ENCODE data around the gene AGBL1. TPM values are rescaled to one million over a fixed set of nuclear protein-coding genes. Genes with fewer than 3 reads are reported as not detected.

Gene AGBL1
- polyA plus RNA-seq, 2 of the 4 experiments (the other 2 are of a cell fraction): not detected

GRCh38 chr15:86064326-86064725 is 15.3 kb upstream of the AGBL1 start:
- ChIA-PET POLR2A (no interaction called here), CTCF (interaction anchor here (1.0 kb wide), 1 partner anchor 14 kb away, joined by 3 read pairs; no protein-coding TSS in a partner anchor)
- ATAC-seq (no peak), FAIRE-seq (no peak), DNase-seq (ENCODE audit: low read depth in 1 of 2, low spot score in 1 of 2) (no peak)
- WGBS (ENCODE audit: missing lambda C conversion rate): 22% methylated on average over 8 of the region's 8 CpGs
- Histone ChIP-seq H3K27ac (no peak overlapping the region), H3K4me2 (no peak overlapping the region), H3K9me3 (no peaks in the 10 kb centered on the region), H3K4me3 (no peak overlapping the region), H3K4me1 (no peaks in the 10 kb centered on the region)
- TF ChIP-seq FOSL2 (IDR thresholded peaks at IDR 0.05) (no peak), FOSL2 (CRISPR knock-in tag; IDR thresholded peaks at IDR 0.05) (no peak), TP53 (CRISPR knock-in tag; IDR thresholded peaks at IDR 0.05) (no peak), POLR2A (IDR thresholded peaks at IDR 0.05; ENCODE audit: low read length) (no peak), GATA3 (IDR thresholded peaks at IDR 0.05; ENCODE audit: borderline replicate concordance) (no peak), MYC (IDR thresholded peaks at IDR 0.05; ENCODE audit: borderline replicate concordance, low read length) (no peak), BHLHE40 (IDR thresholded peaks at IDR 0.05; ENCODE audit: low read depth, low read length) (no peak), NR3C1 (IDR thresholded peaks at IDR 0.05) (no peak), ESRRA (IDR thresholded peaks at IDR 0.05; ENCODE audit: borderline replicate concordance, low read length) (no peak), FOXS1 (CRISPR knock-in tag; IDR thresholded peaks at IDR 0.05) (no peak), ZFP36 (IDR thresholded peaks at IDR 0.05; ENCODE audit: borderline replicate concordance, partially characterized antibody) (no peak), CBX8 (IDR thresholded peaks at IDR 0.05) (no peak), NPAS2 (CRISPR knock-in tag; IDR thresholded peaks at IDR 0.05; ENCODE audit: borderline replicate concordance) (no peak), CHD4 (IDR thresholded peaks at IDR 0.05; ENCODE audit: borderline replicate concordance) (no peak)

GRCh38 chr15:86066174-86066834 is 13.4 kb upstream of the AGBL1 start:
- FAIRE-seq: no peak
- DNase-seq (ENCODE audit: low read depth in 1 of 2, low spot score in 1 of 2): no peak
- Histone ChIP-seq H3K4me2 (no peak overlapping the region), H3K4me1 (no peaks in the 10 kb centered on the region), H3K27ac (no peak overlapping the region), H3K9me3 (no peaks in the 10 kb centered on the region), H3K4me3 (no peak overlapping the region)
- TF ChIP-seq HOXA7 (CRISPR knock-in tag; IDR thresholded peaks at IDR 0.05): no peak
- TF ChIP-seq TFCP2L1 (CRISPR knock-in tag; IDR thresholded peaks at IDR 0.05): no peak
- TF ChIP-seq SREBF2 (IDR thresholded peaks at IDR 0.05): no peak
- no peak for TF ChIP-seq ELK1 (IDR thresholded peaks at IDR 0.05; ENCODE audit: low read depth, low read length)
- no peak for TF ChIP-seq MYC (IDR thresholded peaks at IDR 0.05; ENCODE audit: borderline replicate concordance, low read length)
- TF ChIP-seq NR3C1 (IDR thresholded peaks at IDR 0.05): no peak
- TF ChIP-seq CHD2 (IDR thresholded peaks at IDR 0.05; ENCODE audit: low read length, partially characterized antibody): no peak
- TF ChIP-seq ZSCAN20 (CRISPR knock-in tag; IDR thresholded peaks at IDR 0.05): no peak
- no peak for TF ChIP-seq NFE2L2 (conservative IDR thresholded peaks at IDR 0.05; ENCODE audit: low read length)
- no peak for TF ChIP-seq ZFP36 (IDR thresholded peaks at IDR 0.05; ENCODE audit: borderline replicate concordance, partially characterized antibody)
- no peak for TF ChIP-seq EHMT2 (IDR thresholded peaks at IDR 0.05; ENCODE audit: low read depth)
- TF ChIP-seq CBX8 (IDR thresholded peaks at IDR 0.05): no peak
- no peak for TF ChIP-seq BCL3 (IDR thresholded peaks at IDR 0.05)
- TF ChIP-seq CEBPB (IDR thresholded peaks at IDR 0.05): no peak
- no peak for TF ChIP-seq HDAC2 (IDR thresholded peaks at IDR 0.05)
- TF ChIP-seq TP53 (CRISPR knock-in tag; IDR thresholded peaks at IDR 0.05): no peak
- TF ChIP-seq ESRRA (IDR thresholded peaks at IDR 0.05; ENCODE audit: borderline replicate concordance, low read length): no peak
- TF ChIP-seq KDM1A (IDR thresholded peaks at IDR 0.05; ENCODE audit: low read depth): no peak
- TF ChIP-seq CTCF (IDR thresholded peaks at IDR 0.05): no peak
- ChIA-PET POLR2A (no interaction called here), CTCF (no interaction called here)
- 11% methylated on average over 6 of the region's 6 CpGs for WGBS (ENCODE audit: missing lambda C conversion rate)
- ATAC-seq: no peak

Measured in A549 (cell line).